ENCODE results near the gene TREH.
A peak's percentile ranks its signal among the peaks of the same experiment; 100 is the strongest.
"Not testable (repeated sequence)": the region's sequence is repeated elsewhere in the genome, so short reads cannot be mapped to it uniquely, and the experiment has no call there.

TREH gene

DNA sequence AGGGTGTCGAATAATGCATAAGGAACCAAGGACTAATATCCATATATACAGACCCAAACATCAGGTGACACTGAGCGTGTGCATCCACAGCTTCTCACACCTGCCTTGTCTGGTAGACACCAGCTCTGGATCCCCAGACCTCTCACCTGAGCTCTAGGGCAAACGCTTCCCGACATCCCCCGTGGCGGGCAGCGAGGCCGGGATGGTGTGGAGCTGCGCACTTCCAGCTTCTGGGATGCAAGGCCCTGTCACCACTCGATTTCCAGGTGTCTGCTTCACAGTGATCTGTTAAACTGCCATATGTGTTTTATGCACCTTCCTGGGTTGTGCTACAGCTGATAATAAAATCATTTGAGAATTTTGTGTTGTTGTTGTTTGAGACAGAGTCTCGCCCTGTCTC is 15.3 kb upstream of the TREH start:
- DNase-seq, result no peak

DNA sequence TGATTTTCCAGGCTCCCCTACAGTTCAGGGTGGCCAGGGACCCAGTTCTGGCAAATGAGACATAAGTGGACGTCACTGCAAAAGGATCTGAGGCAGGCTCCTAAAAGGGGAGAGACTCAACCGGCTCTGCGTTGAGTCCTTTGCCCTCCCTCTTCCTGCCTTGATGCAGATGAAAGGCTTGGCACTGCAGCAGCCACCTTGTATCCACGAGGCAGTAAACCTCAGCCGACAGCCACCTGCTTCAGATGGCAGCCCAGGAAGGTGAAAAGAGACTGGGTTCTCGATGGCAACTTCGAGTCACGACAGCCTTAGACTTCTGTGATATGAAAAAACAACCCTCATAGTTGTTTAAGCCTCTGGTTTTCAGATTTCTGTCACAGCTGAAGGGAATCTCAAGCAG is 14.7 kb upstream of the TREH start:
- DNase-seq, result no peak

DNA sequence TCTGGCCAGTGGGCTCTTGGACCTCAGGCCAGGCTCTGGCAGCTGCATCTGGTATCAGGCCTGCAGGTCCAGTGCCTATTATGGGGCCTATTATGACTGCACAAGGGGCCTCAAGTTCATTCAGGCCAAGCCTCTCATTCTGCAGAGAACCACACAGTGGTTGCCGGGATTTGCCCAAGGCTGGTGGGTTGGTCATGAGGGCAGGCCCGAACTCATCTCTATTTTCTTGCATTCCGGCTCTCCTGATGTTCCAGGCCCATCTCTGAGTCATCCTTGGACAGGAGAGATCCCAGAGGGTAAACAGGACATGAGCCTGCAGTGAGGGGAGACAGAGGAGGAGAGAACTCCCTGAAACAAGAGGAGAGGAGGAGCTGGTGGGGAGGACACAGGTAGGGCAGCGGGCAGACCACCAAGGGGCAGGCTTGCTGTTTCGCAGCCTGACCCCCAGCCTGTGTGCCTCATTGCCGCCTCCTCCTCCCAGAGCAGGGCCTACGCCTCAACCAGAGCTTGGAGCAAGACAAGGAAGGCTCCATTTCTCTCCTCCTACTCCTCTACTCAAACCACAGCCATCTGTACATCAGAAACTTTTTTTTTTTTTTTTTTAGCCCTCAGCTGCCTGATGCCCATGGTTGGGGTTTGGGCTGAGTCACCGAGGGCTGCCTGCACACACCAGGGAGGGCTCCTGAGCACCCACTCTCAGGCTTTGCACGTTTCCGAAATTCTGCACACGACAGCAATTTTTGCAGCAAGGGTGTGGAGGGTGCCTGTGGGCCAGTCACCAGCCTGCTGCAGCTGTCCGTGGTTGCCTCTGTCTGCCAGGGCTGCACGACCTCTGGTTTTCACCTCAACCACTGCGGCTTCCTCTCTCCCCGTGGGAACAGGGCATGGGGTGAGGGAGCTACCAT is 12.7 kb upstream of the TREH start:
- DNase-seq, result peak; percentile 77

DNA sequence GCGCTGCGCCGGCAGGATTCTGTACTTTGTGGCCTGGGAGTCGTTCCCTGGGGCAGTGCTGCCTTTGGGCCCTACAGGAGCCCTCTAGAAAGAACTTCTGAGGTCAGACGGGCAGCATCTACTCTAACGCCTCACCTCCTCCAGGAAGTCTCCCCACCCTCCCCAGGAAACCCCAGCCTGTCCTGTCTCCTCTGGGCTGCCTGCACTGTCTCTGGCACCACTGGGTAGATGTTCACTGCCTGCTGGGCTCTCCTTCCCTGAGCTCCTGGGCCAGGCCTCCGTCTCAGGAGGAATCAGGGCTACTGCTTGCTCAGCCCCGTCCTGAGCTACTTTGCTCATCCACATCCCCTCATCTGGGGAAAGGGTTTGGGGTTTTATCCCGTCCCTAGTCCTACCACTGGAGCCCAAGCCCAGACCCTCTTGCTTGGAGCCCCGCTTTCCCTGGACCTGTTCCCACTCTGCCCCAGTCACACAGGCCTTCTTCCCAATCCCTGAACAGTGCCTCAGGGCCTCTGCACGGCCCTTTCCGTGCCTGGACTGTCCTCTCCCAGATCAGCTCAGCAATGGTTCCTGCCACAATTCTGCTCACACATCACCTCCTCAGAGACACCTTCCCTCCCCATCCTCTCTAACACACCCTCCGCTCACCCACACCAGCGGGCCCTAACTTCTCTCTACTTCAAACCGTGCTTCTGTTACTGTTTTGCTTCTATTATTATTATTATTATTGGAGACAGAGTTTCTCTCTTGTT is 11.3 kb upstream of the TREH start:
- no peak for DNase-seq

DNA sequence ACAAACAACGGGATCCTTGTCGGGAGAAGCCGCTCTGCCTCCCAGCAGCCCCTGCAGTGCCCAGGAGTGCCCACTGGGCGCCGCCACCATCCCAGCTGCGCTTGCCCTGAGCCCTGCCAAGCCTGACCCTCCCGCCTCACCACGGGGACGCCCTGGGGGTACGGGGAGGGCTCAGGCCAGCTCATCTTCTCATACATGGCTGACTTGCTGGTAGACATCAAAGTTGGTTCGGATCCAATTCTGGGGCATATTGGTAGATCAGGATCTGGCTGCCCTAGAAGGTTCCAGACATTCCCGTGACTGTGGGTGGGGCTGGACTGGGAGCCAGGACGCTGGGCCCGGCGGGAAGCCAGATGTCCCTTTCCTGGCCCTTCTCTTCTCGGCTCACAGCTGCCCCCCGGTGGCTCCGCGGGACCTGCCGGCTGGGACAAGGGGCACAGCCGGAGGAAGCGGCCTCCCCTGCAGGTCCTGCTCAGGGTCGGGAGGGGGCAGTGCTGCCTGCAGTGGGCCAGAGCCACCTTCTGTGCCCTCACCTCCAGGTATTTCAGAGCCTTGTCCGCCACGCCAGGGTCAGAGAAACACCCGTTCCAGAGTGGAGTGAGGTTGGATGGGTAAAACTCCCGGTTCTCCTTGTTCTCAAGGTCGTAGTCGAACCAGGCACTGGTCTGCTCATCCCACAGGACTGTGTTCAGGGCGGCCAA is 10.6 kb upstream of the TREH start:
- DNase-seq, result peak; percentile 90

DNA sequence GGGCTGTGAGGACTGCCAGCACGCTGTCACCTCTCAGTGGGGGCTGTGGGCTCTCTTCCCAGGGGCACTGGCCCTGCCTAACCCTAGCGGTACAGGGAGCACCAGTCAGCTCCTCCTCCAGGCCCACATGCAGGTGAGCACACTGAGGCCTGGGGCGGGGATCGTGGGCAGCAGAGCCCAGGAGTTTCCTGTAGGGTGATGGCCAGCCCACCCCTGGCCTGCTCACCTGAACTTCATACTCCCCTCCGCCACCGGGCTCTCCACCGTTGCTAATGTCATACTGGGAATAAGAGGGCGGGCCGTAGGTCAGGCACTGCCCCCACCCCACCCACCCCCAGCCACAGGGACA is 10.0 kb upstream of the TREH start:
- no peak for DNase-seq

DNA sequence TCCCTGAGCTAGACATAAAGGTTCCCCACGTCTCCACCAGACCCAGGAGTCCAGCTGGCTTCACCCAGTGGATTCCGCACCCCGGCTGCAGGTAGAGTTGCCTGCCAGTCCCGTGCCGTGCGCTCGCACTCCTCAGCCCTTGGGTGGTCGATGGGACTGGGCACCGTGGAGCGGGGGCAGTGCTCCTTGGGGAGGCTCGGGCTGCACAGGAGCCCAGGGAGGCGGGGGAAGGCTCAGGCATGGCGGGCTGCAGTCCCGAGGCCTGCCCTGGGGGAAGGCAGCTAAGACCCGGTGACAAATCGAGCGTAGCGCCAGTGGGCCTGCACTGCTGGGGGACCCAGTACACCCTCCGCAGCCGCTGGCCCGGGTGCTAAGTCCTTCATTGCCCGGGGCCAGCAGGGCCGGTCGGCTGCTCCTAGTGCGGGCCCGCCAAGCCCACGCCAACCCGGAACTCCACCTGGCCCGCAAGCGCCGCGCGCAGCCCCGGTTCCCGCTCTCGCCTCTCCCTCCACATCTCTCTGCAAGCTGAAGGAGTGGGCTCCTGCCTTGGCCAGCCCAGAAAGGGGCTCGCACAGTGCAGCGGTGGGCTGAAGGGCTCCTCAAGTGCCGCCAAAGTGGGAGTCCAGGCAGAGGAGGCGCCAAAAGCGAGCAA is 9.5 kb upstream of the TREH start:
- DNase-seq, result no peak

DNA sequence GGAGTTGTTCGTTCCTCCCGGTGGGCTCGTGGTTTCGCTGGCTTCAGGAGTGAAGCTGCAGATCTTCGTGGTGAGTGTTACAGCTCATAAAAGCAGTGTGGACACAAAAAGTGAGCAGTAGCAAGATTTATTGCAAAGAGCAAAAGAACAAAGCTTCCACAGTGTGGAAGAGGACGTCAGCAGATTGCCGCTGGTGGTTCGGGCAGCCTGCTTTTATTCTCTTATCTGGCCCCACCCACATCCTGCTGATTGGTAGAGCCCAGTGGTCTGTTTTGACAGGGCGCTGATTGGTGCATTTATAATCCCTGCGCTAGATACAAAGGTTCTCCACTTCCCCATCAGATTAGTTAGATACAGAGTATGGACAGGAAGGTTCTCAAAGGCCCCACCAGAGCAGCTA is 8.9 kb upstream of the TREH start:
- not testable (repeated sequence) for DNase-seq

DNA sequence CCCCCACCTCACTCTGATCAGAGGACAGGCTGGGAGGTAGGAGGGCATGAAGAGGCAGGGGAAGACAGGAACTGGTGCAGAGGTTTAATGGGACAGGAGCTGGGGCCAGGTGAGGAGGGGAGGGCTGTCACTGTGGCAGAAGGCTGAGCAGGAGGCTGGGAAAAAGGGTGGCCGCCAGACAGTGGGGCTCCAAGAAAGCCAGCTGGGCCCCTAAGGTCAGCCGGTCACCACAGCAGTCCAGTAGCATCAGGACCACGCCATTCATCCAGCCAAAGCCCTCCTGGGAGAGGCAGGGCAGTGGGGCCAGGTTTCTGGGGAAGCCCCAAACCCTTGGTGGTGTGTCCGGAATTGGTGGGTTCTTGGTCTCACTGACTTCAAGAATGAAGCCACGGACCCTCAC is 8.5 kb upstream of the TREH start:
- no peak for DNase-seq

DNA sequence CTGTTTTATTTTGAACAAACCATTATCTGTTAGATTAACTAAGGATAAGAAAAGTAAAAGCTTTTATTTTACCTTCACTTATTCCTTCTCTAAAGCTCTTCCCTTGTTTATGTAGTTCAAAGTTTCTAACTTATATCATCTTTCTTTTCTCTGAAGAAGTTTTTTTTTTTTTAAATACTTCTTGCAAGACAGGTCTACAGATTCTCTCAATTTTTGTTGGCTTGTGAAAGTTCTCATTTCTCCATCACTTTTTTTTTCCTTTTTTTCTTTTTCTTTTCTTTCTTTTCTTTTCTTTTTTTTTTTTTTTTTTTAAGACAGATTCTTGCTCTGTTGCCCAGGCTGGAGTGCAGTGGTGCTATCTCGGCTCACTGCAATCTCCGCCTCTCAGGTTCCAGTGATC is 4.7 kb upstream of the TREH start:
- no peak for DNase-seq

DNA sequence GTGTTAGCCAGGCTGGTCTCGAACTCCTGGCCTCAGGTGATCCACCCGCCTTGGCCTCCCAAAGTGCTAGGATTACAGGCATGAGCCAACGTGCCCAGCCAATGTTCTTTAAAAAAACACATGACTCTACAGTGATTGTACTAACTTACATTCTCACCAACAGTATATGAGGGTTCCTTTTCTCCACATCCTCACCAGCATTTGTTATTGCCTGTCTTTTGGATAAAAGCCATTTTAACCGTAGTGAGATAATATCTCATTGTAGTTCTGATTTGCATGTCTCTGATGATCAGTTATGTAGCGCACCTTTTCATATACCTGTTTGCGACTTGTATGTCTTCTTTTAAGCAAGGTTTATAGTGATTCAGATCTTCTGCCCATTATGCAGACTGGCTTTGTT is 3.5 kb upstream of the TREH start:
- DNase-seq, result not testable (repeated sequence)

DNA sequence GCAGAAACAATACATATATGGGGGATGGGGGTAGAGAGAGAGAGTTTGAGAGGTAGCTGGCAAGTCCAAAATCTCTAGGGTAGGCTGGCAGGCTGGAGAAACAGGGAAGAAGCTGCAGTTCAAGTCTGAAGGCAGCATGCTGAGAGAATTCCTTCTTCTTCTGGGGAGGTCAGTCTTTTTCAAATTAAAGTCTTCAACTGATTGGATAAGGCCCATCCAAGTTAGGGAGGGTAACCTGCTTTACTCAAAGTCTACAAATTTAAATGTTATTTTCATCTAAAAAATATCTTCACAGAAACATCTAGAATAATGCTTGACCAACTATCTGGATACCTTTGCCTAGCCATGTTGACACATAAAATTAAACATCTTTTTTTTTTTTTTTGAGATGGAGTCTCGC is 2.9 kb upstream of the TREH start:
- DNase-seq, result no peak

DNA sequence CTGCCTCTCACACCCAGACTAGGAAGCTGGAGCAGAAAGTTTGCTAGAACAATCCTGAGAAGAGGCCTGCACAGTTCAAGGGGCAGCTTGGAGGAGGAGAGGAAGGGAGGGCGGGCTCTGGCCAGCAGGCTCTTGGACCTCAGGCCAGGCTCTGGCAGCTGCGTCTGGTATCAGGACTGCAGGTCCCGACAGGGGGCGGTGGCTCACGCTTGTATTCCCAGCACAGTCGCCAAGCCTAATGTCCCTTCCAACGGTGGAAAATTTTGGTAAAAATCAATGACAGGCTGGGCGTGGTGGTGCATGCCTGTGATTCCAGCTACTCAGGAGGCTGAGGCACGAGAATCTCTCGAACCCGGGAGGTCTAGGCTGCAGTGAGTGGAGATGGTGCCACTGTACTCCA is 542 bp downstream of the TREH start:
- peak; percentile 17 for DNase-seq

DNA sequence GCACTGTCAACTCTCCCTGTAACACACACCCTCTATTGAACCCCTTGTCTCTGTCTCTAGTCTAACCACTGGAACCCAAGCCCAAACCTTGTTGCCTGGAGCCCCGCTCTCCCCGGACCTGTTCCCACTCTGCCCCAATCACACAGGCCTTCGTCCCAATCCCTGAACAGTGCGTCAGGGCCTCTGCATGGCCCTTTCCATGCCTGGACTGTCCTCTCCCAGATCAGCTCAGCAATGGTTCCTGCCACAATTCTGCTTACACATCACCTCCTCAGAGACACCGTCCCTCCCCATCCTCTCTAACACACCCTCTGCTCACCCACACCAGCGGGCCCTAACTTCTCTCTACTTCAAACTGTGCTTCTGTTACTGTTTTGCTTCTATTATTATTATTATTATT is 1.5 kb downstream of the TREH start:
- peak; percentile 7 for DNase-seq

DNA sequence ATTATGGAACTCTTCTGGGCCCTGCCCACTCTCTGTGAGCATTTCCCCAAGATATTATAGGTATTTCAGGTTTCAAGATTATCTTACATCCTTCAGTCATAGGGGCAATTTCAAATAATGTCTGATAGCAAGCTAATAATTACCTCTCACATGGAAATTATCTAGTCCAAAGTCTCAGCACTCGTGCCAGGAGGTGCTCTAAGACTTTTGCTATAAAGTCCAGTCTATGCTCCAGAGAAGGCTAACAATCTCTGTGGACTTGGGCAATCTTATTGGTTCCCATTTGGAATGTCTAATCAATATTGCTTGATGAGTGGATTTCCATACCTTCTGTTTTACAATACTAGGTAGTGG is 5.4 kb downstream of the TREH start:
- no peak for DNase-seq

DNA sequence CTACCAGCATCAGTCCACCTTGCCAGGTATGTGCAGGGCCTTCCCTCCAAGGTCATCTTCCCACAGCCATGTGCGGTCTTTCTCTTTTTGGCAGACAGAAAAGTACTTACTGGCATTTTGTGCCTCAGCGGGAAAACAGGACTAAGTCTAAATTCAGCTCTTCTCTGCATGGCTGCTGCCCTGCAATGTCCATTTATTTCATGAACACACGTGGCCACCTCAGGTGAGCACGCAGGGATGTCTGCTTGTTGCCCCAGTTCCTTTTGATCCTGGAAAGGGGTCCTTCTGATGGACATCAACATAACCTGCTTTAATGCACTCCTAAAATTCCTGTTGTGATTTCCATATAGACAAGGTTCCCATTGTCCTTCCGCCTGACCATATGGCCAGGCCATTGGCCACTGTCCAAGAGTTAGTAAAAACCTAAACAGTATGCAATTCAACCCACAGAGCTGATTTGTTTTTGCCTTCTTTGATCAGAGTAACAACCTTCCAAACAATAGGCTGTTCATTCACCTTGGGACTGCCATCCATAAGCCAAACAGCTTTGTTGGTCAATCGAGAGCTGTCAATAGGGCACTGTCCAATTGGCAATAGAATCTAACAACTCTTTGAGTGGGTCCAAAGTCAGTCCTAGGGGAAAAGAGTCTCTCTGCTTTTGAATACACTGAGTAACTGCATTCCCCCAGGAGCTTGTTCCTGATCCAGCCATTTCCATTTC is 5.9 kb downstream of the TREH start:
- DNase-seq, result no peak

DNA sequence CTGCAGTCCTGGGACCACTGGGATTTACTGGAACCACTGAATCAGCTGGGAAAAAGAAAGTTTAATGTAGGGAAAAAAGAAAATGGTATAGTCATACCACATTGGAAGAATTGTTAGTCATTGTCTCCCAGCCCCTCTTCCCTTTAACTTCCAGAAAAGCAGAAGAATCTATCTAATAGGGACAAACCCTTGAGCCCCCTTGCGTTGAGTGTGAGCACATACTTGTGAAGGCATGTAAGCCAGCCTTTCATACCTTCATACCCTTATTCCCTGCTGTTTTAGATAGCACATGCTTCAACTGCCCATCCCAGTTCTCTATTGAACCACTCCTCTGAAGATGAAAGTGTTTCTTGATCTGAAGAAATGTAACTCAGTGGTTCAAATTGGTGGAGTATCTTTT is 6.6 kb downstream of the TREH start:
- DNase-seq, result no peak

DNA sequence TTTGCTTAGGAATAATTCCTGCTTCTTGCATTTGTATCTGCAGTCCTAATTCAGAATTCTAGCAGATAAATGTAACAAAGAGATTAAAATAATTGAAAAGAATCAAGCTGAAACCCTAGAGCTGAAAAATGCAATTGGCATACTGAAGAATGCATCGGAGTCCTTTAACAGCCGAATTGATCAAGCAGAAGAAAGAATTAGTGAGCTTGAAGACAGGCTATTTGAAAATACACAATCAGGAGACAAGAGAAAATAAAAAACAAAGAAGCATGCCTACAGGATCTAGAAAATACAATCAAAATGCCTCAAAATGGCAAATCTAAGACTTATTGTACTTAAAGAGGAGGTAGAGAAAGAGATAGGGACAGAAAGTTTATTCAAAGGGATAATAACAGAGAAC is 8.2 kb downstream of the TREH start:
- no peak for DNase-seq

DNA sequence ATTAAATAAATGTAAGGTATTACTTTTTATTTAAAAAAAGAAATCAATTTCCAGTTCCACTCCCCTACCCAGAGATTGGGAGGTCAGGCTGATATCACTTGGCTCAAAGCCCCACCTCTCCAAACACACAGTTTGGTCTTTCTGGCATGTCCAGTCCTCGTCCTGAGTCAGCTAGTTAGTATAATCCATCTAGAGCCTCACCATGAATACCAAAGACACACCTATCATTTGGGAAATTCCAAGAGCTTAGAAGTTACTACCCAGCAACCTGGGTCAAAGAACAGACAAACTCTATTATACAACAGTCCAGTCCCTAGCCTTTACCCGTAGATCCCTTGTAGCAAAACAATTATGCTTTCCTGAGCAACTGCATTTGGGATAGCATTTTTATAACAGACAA is 9.4 kb downstream of the TREH start:
- DNase-seq, result no peak

DNA sequence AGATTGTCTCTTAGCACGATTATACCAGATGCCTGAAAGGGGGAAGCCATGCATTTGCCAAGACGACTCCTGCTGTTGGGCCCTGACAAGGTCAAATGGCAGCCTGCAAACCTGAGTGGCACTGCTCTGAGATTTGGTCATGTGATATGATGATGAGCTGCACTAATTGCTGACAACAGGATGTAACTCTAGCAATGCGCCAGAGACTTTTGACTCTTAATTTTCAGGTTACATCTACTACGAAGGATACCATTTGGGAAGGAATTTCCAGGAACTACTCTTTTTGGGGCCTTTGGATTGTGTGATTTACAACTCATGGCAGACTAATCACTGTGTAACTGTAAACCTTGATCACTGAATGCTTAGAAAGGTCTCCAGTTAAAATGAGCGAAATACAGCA is 13.1 kb downstream of the TREH start:
- no peak for DNase-seq

DNA sequence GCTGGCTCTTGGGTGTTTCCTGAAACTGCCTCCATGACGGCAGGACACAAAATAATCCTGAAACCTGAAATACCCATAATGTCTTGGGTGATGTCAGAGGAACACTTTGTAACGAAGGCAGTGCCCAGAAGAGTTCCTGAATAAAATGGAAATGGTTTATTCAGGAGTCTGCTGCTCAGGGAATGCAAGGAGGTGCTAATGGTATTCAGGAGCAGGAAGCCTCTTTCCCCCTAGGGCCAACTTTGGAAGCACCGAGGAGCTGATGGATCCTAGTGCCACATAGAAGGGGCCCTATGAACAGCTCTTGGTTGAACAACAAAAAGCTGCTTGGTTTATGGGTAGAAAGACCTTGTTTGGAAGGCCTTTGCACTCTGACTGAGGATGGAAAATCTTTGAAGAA is 15.5 kb downstream of the TREH start:
- DNase-seq, result no peak

DNA sequence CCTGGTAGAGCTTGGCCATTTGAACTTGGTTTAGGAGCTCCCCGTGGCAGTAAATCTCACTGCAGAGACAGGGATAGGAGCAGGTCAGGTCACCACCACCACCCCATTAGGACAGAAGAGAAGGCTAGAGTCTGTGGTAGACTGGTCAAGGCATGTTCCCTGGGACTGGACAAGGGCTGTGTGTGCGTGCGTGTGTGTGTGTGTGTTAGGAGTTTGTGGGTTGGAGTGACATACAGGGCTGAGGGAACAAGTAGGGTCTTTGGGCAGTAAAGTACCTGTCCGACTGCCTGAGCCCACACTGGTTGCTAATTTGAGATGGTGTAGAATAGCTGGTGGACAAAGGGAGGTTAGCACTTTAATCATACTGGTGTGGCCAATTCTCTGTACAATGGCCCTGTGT is 16.1 kb downstream of the TREH start:
- no peak for DNase-seq
